GM19043 (cell line): ENCODE data around the gene ATP9A.

Experiments used
- ATAC-seq: cut with Tn5 transposase; IDR thresholded peaks from one replicate; pipeline ENCODE4 v1.9.1; 2021; ENCODE audit warnings: low read depth; ENCODE audit not compliant: unreplicated experiment

ATP9A gene

DNA sequence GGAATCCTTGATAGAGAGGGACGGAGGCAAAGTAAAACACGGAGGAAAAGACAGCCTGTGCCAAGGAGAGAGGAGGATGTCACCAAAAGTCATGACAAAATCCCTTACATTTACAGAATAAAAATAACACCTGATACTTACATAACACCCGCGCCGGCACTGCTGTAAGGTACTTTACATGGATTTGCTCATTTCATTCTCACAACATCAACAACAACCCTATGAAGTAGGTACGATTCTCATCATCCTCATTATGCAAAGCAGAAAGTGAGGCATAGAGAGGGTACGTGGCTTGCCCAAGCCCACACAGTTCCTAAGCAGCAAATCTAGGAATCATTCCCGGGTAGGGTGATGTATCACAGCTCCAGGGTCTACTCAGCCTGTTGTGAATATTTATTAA, 158.1 kb downstream of the ATP9A start:
- ATAC-seq: no peak

DNA sequence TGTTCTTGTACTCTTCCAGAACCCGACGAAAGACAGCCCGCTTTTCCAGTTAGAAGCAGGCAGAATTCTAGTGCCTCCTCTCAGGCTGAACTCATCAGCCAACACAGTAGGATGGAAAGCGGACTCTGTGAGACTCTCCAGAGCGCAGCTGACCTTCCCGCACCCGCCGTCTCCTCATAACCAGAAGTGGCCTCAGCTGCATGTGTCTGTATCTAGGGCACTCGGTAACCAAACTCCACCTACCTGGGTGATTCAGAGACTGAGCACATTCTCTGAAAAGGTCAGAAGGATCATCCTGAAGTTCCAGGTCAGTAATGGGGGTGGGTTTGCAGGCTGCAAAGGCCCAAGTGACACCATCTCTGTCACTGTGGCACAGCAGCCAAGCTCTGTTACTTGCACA, 158.9 kb downstream of the ATP9A start:
- ATAC-seq: no peak

DNA sequence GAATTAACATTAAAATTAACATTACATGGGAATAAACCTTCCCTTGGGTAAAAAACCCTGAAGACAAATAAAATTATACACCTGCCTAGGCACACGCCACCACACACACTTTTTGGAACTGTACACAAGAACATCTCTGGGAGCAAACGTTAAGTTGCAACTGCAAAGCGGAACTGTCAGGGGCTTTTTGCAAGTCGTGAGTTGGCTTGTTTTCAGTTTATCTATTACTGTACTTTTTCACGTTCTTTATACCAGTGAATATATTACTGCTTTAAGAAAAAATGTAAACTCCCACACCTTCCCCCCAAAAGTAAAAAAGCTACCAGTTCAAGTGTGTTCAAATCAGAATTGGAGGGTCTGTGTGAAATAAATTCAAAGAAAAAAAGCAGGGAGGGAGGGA, 160.1 kb downstream of the ATP9A start:
- ATAC-seq: no peak

DNA sequence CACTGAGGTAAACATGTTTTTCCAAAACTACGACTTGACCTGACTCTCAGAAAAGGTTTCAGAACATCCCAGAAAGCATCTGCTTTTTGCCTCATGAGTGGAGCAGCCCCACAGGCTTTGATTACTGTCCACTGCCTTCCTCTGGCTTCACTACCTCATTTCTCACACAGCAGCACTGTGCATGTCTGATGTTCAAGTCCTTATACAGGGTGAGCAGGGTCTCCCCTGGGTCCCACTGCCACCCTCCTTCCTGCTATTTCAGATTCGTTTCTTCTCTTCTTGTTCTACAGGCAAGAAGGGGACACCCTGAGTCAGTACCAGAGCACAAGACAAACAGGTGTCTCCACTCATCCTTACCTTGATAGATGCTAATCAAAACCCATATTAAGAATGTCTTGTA, 161.0 kb downstream of the ATP9A start:
- no peak for ATAC-seq

DNA sequence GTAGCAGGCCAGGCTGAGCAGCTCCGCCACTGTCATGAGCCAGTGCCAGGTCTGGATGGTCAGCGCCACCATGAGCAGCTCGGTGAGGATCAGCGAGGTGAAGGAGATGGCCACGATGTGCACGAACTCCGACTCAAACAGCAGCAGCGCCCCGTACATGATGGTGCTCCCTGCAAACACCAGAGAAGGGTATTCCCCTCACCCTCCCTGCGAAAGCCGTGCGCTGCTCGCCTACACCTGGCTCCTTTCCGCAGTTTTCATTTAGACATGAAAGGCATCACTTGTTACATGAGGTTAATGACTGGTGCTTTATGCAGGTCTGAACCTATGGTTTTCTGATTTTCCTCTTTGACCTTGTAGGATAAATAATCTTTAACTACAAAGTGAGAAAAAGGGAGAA, 163.3 kb downstream of the ATP9A start:
- ATAC-seq: no peak

DNA sequence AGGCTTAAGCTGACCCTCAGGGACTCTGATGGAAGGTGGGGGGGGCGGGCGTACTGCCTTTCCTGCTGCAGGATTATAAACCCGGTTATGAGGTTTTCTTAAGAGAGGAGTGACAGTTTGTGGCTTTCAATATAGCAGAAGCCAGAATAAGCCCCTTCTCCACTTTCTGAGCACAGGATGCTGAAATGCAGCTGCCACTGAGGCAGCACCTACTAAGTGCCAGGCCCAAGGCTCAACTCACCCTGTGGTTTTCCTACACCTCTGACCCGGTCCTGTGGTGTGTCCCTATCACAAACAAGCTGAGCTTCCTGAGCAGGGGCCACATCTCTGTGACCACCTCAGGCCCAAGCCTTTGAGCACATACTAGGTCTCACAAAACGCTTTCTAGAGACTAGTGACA, 166.1 kb downstream of the ATP9A start:
- no peak for ATAC-seq

DNA sequence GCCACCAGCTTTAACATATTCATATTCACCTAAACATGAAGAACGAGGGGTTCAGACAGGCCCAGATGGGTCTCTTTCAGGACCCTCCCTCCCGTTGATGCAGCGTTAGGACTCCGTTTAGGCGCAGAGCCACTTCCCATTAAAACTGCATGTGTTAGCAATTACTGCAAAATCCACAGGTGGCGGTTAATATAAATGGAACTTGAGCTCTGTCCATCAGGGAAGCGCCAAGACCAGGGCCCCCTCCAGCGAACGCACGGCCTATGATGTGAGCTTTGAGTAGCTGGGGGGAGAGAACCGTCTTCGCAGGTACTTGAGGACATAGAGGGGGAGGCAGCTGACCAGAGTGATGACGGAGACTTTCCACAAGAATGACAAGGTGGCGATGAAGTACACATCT, 167.2 kb downstream of the ATP9A start:
- no peak for ATAC-seq

DNA sequence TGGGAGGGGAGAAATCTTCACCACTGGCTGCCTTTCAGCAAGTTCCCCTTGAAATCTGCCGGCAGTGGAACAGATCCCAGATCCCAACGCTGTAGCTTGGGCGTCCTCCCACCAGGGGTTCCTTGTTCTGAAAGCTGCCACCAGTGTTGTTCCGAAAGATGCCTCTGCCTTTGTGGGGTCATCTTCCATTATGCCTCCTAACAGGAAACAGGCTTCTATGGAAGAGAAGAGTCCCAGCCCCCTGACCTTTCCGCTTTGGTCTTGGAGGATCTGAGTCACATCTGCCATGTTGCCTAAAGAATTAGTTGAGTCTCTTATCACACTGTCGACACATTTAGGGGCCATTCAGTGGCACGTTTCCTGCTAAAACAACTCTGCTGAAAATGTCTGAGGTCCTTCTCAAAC, 168.2 kb downstream of the ATP9A start:
- no peak for ATAC-seq

DNA sequence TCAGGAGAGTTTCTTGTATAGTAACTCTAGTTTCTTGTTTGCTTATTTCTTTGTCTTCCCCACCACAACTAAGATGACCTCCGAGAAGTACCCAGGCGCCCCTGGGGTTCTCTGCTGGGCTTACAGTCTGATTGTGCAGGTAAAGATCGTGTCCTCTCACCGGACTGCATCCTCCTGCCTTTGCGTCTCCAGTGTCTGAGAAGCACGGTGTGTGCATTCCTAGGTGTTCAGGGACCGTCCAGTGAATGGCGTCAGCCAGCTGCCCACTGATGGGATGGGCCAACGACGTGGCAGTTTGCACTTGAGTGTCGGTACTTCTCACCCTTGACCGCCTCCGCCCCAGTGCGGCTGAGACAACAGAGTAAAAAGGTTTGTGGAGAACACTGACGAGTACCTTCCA, 169.6 kb downstream of the ATP9A start:
- ATAC-seq: no peak

DNA sequence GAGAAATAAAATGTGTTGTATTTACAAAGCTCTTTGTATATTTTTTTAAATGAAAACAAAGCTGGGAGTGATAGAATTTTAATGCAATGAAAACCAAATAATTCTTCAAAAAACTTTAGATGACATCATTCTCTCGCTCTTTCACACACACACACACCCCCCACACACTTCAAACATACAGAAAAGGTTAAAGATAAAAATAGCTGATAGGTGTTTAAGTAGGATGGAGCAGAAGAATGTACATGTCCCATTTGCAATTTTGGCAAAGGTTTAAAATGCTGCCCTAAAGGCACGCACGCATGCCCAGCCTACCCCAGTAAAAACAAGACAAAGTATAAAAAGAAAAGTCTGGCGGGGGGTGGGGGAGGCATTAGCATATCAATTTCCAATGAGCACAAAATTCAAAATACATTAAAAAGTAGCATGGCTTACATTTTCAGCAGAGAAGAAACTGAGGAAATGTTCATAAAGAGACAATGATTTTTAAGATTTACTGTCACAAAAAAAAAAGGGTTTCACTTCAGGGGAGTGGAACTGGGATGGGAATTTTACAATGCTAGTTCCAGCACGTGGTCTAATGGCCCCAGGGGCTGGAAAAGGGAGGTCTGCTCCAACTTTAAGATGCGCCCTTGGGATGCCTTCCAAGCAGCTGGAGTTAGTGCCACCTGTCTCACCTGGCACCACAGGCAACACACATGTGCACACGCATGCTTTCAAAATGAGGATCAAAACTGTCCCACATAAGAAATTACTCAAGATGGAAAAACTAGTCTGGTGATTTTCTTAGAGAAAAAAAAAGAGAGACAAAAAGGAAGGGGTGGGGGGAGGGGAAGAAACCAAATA, 170.6 kb downstream of the ATP9A start:
- ATAC-seq: no peak

DNA sequence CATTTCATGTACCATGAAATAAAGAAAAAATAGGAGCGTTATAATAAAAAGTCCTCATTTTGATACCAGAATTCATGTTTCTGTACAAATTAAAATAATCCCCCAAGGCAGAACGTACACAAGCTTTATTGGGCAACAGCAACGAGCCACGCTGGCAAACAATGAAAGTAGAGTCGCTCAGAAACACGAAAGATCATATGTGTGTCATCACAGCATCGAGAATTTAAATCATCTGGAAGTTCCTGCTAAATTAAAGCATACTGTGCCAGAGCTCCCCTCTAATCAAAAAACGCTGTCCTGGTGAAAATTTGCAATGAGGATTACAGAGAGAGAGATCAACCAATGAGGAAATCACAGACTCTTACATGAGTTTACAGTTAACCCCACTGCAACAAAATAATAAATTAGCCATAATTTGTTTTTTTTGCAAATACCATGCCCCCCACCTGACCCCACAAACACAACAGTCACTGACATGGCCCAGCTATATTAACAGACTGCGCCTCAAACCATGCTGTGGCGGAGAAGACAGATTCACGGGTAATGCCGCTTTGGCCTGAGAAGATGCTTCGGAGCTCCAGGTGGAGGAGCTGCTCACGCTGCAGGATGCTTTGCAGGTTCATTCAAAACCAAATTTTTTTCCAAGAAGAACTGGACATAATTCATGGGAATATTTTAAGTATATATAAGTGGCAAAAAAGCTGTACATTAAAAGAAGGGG, 171.4 kb downstream of the ATP9A start:
- ATAC-seq: no peak

DNA sequence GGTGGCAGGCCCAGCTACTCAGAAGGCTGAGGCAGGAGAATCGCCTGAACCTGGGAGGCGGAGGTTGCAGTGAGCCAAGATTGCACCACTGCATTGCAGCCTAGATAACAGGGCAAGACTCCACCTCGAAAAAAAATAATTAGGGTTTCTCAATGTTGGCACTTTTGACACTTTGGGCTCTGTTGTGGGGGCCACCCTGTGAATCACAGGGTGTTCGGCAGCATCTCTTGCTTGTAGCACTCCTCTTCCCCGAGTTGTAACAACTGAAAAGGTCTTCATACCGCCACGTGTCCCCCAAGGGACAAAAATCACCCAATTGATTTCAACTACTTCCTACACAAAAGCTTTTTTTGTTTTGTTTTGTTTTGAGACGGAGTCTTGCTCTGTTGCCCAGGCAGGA, 172.4 kb downstream of the ATP9A start:
- ATAC-seq: no peak

DNA sequence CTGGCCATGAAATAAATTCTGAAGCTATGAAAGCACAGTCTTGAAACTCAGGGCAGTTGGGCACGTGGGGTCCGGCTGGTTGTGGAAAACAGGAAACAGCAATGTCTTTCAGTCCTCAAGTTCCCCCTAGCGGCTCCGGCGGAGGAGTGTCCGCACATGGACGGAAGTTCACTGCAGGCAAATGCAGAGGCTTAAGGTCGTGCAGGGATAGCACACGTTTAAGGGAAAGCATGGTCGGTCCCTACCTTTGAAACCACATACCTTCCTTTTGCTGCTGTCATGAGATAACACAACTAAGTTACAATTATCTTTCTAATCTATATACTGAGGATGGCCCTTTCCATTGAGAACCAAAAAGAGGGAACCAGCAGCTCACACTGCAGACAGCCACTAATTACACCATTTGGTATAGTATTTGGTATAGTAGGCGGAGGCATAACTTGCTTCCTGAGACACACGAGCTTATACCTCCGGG, 173.1 kb downstream of the ATP9A start:
- ATAC-seq: peak; percentile 88

DNA sequence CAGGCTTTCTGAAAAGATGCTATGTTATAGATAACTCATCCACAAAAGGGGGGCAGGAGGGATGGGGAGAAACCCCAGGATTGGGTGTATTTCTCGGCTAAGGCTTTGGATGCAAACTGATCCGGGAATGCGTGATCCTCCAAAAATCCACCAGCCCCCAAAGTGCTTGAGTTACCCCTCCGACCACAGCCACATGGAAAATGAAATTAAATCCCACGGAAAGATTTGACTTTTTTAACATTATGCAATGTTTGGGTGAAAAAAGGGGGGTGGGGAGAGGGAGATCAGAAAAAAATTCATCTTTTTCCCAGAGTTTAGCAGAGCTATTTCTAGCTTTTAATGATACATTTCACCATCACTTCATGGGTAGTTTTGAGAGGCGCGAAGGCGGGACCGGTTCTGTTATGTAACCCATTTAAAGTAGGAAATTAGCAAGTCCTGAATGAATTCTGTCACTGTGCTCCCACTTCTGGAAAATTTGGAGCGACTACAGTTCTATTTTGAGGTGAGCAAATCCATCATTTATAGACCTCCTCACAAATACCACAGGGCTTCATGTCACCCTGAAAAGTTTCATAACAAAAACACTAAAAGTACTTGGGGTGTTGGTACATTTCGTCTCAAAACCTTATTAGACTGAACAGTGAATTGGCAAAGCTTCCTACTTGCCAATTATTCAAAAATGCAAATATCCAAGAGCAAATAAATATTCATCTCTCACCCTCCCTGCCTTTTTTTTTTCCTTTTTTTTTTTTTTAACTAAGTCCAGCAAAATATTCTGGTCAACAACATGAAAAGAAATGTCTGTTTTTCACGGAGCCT, 173.7 kb downstream of the ATP9A start:
- no peak for ATAC-seq

DNA sequence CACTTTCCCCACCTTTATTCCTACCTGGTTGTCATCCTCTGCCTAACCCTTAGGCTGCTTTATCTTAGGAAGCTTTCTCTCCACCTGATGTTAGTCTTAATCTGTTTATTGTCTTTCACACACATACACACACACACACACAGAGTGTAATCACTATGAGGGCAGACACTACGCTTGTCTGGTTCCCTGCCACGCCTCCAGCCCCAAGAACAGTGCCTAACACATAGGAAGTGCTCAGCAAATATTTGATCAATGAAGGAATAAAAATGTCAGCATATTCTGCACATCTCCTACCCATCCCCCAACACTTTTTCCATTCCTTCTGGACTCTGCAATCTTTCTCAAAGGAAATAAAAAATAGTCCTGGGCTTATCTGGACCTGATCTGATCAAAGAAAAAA, 174.6 kb downstream of the ATP9A start:
- ATAC-seq: no peak

DNA sequence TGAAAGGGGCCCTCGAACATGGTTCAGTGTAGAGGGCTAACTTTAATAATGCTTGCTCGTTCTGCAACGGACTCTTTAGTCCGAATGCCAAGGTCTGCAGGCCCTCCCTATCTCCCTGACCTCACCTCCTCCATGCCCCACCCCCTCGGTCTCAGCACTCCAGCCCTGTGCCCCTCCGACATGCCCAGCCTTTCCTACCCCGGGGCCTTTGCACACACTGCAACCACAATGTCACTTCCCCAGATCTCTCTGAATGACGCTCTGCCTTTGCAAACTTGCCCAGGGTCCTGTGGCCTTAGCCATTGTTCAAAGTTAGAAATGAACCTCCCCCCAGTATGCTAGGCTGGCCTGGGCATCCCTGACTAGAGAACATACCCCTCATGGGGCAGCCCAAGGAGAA, 175.6 kb downstream of the ATP9A start:
- no peak for ATAC-seq

DNA sequence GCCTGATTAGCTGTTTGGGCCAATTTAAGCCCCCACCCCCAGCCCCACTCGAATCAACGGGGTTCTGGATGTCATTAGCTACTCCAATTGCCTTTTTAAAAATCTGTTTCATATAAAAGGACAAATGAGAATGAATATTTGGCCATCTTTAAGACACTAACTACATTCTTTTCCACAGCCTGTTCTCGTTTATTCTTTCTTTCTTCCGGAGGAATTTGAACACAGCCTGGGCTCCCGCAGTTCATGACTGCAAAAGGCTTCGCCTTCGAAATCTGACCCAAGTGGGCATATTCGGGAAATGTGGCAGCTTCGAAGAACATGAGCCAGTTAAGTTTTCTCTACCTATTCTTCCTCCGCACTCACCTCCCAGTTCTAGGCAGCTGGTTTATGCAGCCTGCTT, 176.3 kb downstream of the ATP9A start:
- ATAC-seq: no peak

DNA sequence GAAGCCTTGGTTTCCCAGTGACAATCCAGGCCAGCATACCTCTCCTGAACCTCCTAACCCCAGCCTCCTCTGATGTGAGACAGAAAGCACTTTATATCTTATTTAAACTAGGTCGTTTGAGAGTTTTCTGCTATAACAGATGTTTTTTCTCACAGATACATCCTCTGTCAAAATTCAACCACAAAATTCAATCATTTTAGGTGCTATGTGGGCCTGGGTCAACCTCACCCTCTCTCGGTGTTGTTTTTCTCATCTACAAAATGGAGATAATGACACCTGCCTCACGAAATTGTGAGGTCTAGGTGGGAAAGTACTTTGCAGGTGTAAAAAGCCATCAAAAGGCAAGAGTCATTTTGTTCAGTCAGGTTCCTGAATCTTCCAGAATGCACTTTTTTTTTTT, 179.4 kb downstream of the ATP9A start:
- no peak for ATAC-seq

DNA sequence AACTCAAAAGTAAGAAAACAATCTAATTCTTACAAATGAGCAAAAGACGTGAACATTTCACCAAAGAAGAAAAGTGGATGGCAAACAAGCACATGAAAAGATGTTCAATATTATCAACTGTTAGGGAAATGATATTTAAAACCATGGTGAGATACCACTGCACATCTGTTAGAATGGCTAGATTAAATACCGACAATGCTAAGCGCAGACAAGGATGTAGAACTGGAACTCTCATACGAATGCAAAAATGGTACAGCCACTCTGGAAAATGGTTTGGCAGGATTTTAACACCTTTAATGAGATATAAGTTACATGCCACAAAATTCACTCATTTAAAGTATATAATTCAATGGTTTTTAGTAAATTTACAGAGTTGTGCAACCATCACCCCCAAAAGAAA, 181.0 kb downstream of the ATP9A start:
- ATAC-seq: no peak

DNA sequence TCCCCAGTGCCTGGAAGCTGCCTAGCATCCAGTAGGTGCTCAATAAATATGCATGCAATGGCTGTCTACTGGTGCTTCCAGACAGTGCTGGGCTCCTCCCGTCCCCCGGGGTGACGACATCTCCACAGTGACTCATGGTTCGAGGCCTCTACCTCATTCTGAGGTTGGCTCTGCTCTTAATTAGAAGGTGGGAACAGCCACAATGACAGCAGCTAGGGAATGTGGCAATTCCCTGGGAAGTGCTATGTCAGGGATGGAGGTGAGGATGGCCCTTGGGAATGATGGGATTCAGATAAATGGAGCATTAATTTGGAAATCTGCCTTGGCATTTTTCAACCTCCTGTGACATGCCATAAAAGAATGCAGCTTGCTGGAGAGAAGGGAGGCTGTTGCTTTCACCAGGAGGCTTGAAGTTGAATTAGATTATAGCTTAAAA, 182.2 kb downstream of the ATP9A start:
- no peak for ATAC-seq

DNA sequence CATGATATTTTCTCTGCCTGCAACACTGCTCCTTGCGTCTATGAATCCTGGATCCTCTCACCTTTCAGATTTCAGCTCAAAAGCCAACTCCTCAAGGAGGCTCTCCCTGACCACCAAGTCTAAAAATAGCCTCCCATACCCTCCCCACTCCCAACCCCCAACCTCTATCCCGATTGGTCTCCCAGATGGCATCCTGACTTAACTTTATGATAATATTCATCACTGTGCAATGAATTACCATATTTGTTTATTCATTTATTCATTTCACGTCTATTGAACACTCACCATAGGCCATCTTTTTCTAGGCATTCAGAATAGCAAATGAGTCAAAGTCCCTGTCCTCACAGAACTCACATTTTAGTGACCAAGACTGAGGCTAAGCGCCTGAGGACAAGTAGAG, 183.0 kb downstream of the ATP9A start:
- ATAC-seq: no peak
